Ishikawa (cell line): ENCODE data around the gene CARNS1.

Source experiments
- EGR1 ChIP-seq: IDR thresholded peaks from 2 replicates; pipeline ENCODE4 v1.6.1; 2012
- EP300 ChIP-seq: IDR thresholded peaks from 2 replicates; pipeline ENCODE4 v1.6.1; 2012; ENCODE audit warnings: borderline replicate concordance
- NFIC ChIP-seq: IDR thresholded peaks from 2 replicates; pipeline ENCODE4 v1.6.1; 2012
- REST ChIP-seq: IDR thresholded peaks from 2 replicates; pipeline ENCODE4 v1.6.1; 2012; ENCODE audit warnings: low read depth, mild to moderate bottlenecking
- TAF1 ChIP-seq: IDR thresholded peaks from 2 replicates; pipeline ENCODE4 v1.6.1; 2012; ENCODE audit warnings: low read depth, mild to moderate bottlenecking
- TCF12 ChIP-seq: IDR thresholded peaks from 2 replicates; pipeline ENCODE4 v1.6.1; 2012; ENCODE audit warnings: low read depth
- TEAD4 ChIP-seq: IDR thresholded peaks from 2 replicates; pipeline ENCODE4 v1.6.1; 2012
- YY1 ChIP-seq: IDR thresholded peaks from 2 replicates; pipeline ENCODE4 v1.6.1; 2012; ENCODE audit warnings: low read depth

GRCh38 chr11:67438158-67438902, 22.9 kb downstream of the CARNS1 start:
- TF ChIP-seq EP300: no peak
- no peak for TF ChIP-seq NFIC
- TF ChIP-seq TAF1: no peak
- TF ChIP-seq TCF12: no peak
- TF ChIP-seq TEAD4: no peak
- no peak for TF ChIP-seq YY1
- no peak for TF ChIP-seq REST
- no peak for TF ChIP-seq EGR1
